IPS-11a (cell line): ENCODE data around the gene ATP6V1F.

Source experiments
- H3K4me3 ChIP-seq: one replicate; pipeline ENCODE4 v1.5.1; 2013; ENCODE audit warnings: low read depth, low read length, control low read depth

Gene ATP6V1F

GRCh38 chr7:128867842-128868623 is 5.4 kb downstream of the ATP6V1F start:
- H3K4me3 ChIP-seq, result no peak overlapping the region

GRCh38 chr7:128868624-128869137 is 6.0 kb downstream of the ATP6V1F start:
- H3K4me3 ChIP-seq, result peak overlapping the region; percentile 55

- H3K4me3 ChIP-seq, result peak overlapping the region; percentile 55
These were observed 6.7 kb downstream of the ATP6V1F start for GRCh38 chr7:128869138-128869943.

GRCh38 chr7:128869944-128870285 is 7.3 kb downstream of the ATP6V1F start:
- no peak overlapping the region for H3K4me3 ChIP-seq

GRCh38 chr7:128871050-128871449 is 8.4 kb downstream of the ATP6V1F start:
- no peak overlapping the region for H3K4me3 ChIP-seq

GRCh38 chr7:128872394-128872824 is 9.8 kb downstream of the ATP6V1F start:
- H3K4me3 ChIP-seq, result no peak overlapping the region

GRCh38 chr7:128873234-128873633 is 10.6 kb downstream of the ATP6V1F start:
- no peak overlapping the region for H3K4me3 ChIP-seq

- H3K4me3 ChIP-seq, result no peak overlapping the region
These were observed 11.7 kb downstream of the ATP6V1F start for GRCh38 chr7:128874140-128875031.

GRCh38 chr7:128875523-128875948 is 12.9 kb downstream of the ATP6V1F start:
- no peak overlapping the region for H3K4me3 ChIP-seq

GRCh38 chr7:128876127-128876526 is 13.5 kb downstream of the ATP6V1F start:
- no peak overlapping the region for H3K4me3 ChIP-seq

GRCh38 chr7:128876586-128876977 is 13.9 kb downstream of the ATP6V1F start:
- no peak overlapping the region for H3K4me3 ChIP-seq

- H3K4me3 ChIP-seq, result no peak overlapping the region
These were observed 14.5 kb downstream of the ATP6V1F start for GRCh38 chr7:128876978-128877755.

- no peak overlapping the region for H3K4me3 ChIP-seq
These were observed 15.1 kb downstream of the ATP6V1F start for GRCh38 chr7:128877756-128878120.

- H3K4me3 ChIP-seq, result no peak overlapping the region
These were observed 15.8 kb downstream of the ATP6V1F start for GRCh38 chr7:128878226-128879105.

GRCh38 chr7:128879461-128879938 is 16.8 kb downstream of the ATP6V1F start:
- no peak overlapping the region for H3K4me3 ChIP-seq

- H3K4me3 ChIP-seq, result no peak overlapping the region
These were observed 17.5 kb downstream of the ATP6V1F start for GRCh38 chr7:128879939-128880746.

GRCh38 chr7:128880791-128881457 is 18.3 kb downstream of the ATP6V1F start:
- H3K4me3 ChIP-seq, result no peak overlapping the region
